Activated CD8-positive, alpha-beta T cell treated with anti-CD3 and anti-CD28 coated beads, Interleukin-2, amount 10 ng/mL, durations not matched to agents 7 days and 5 days (primary cell): ENCODE measurements around the gene YEATS2. TPM values are rescaled to one million over a fixed set of nuclear protein-coding genes. Genes with fewer than 3 reads are reported as not detected.
"Not testable (repeated sequence)": the region's sequence is repeated elsewhere in the genome, so short reads cannot be mapped to it uniquely, and the experiment has no call there.

Experiments used
- ATAC-seq: fragments of 150-1000 bp; cut with Tn5 transposase; one replicate; pipeline ENCODE4 v1.10.0; 2021; ENCODE audit warnings: moderate library complexity
- CTCF ChIA-PET: fragments of 350-600 bp; sonication (Branson Sonifier 250); formaldehyde crosslinking; loops from one replicate; lab custom pipeline; 2021; ENCODE audit warnings: antibody characterized with exemption; lab: Charles Lee
- POLR2A ChIA-PET: fragments of 350-600 bp; sonication (Branson Sonifier 250); formaldehyde crosslinking; loops from one replicate; lab custom pipeline; 2021; ENCODE audit warnings: antibody characterized with exemption; lab: Charles Lee
- DNase-seq: peaks from one replicate; pipeline ENCODE4 v3.0.0-alpha.2; 2020
- H3K27ac Mint-ChIP-seq: one replicate; pipeline ENCODE4 v1.8.0; 2021; ENCODE audit warnings: mild to moderate bottlenecking, mixed read lengths
- H3K27me3 Mint-ChIP-seq: one replicate; pipeline ENCODE4 v1.8.0; 2021; ENCODE audit warnings: low read depth, mixed read lengths
- H3K36me3 Mint-ChIP-seq: one replicate; pipeline ENCODE4 v1.8.0; 2021; ENCODE audit warnings: low read depth, mixed read lengths
- H3K4me1 Mint-ChIP-seq: one replicate; pipeline ENCODE4 v1.8.0; 2021; ENCODE audit warnings: low read depth, mixed read lengths
- H3K4me3 Mint-ChIP-seq: one replicate; pipeline ENCODE4 v1.8.0; 2021; ENCODE audit warnings: mild to moderate bottlenecking, mixed read lengths
- H3K9me3 Mint-ChIP-seq: one replicate; pipeline ENCODE4 v1.8.0; 2022; ENCODE audit warnings: mixed read lengths; ENCODE audit not compliant: insufficient read depth
- total RNA-seq, 2 experiments: library from RNA; stranded (reverse); gene quantifications; one replicate each; pipeline ENCODE4 v1.2.3, GENCODE V29; 2021

YEATS2 gene
- total RNA-seq, 2 experiments from 2014 or later = 49.3 to 52.6 TPM

GRCh38 chr3:183779896-183780465 is 82.4 kb downstream of the YEATS2 start:
- no peak for DNase-seq
- no peaks in the 10 kb centered on the region for H3K27me3 Mint-ChIP-seq
- ChIA-PET CTCF (interaction anchor here (1.9 to 3.0 kb wide), 3 partner anchors 13 to 105 kb away, joined by 4 to 14 read pairs (median 13); partner anchors contain the start of gene PARL), POLR2A (no interaction called here)
- no peak overlapping the region for H3K27ac Mint-ChIP-seq
- H3K4me1 Mint-ChIP-seq = no peaks in the 10 kb centered on the region
- no peaks in the 10 kb centered on the region for H3K9me3 Mint-ChIP-seq
- no peak overlapping the region for H3K4me3 Mint-ChIP-seq
- peaks cover 70% of the 10 kb centered on the region for H3K36me3 Mint-ChIP-seq
- ATAC-seq = no peak

GRCh38 chr3:183781246-183781645 is 83.6 kb downstream of the YEATS2 start:
- CTCF ChIA-PET = interaction anchor here (1.9 to 2.2 kb wide), 2 partner anchors 14 to 104 kb away, joined by 4 to 14 read pairs; partner anchors contain the start of gene PARL
- H3K27ac Mint-ChIP-seq = no peak overlapping the region
- peaks cover 68% of the 10 kb centered on the region for H3K36me3 Mint-ChIP-seq
- POLR2A ChIA-PET = no interaction called here
- H3K27me3 Mint-ChIP-seq = no peaks in the 10 kb centered on the region
- no peak for ATAC-seq
- H3K4me1 Mint-ChIP-seq = no peaks in the 10 kb centered on the region
- no peak overlapping the region for H3K4me3 Mint-ChIP-seq
- DNase-seq = no peak
- no peaks in the 10 kb centered on the region for H3K9me3 Mint-ChIP-seq

DNA sequence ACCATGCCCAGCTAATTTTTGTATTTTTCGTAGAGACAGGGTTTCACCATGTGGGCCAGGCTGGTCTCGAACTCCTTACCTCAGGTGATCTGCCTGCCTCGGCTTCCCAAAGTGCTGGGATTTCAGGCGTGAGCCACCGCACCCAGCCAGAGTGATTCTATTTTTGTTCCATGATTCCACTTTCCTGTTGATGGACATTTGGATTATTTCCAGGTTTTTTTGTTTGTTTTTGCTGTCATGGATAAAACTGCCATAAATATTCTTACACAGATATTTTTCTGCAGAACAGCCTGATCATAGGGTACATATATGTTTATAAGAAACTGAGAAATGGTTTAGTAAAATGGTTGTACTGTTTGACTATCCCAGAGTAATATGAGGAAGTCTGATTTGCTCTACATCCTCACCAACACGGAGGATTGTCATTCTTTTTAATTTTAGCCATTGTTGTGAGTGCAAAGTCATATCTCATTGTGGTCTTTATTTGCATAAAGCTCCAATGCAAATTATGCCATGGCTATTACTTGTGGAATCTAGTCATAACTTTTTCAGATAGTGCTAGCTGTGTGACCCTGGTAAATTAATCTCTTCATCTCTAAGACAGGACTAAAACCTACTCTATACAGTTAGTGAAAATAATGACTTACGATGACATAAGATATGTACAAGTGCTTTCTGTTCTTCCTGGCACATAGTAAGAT is 85.1 kb downstream of the YEATS2 start:
- no peak for DNase-seq
- Mint-ChIP-seq H3K36me3 (peaks cover 68% of the 10 kb centered on the region), H3K4me1 (no peaks in the 10 kb centered on the region), H3K27ac (no peak overlapping the region), H3K9me3 (no peaks in the 10 kb centered on the region), H3K4me3 (no peak overlapping the region), H3K27me3 (no peaks in the 10 kb centered on the region)
- POLR2A ChIA-PET = interaction anchor here (0.6 kb wide), 1 partner anchor 330 kb away, joined by 3 read pairs; no protein-coding TSS in a partner anchor
- ATAC-seq = no peak
- CTCF ChIA-PET = no interaction called here

DNA sequence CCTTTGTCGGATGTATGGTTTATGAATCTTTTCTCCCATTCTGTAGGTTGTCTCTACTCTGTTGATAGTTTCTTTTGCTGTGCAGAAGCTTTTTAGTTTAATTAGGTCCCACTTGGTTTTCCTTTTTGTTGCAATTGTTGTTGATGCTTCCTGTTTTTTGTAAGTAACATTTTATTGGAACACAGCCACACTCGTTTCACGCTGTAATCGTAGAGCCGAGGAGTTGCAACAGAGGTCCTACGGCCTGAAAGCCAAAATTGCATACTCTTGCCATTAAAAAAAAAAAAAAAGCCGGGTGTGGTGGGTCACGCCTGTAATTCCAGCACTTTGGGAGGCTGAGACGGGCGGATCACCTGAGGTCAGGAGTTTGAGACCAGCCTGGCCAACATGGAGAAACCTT is 86.9 kb downstream of the YEATS2 start:
- ATAC-seq, H3K27me3 Mint-ChIP-seq, CTCF ChIA-PET, DNase-seq, H3K4me1 Mint-ChIP-seq, POLR2A ChIA-PET, H3K27ac Mint-ChIP-seq, H3K9me3 Mint-ChIP-seq, H3K4me3 Mint-ChIP-seq: not testable (repeated sequence)
- peaks cover 66% of the 10 kb centered on the region for H3K36me3 Mint-ChIP-seq

DNA sequence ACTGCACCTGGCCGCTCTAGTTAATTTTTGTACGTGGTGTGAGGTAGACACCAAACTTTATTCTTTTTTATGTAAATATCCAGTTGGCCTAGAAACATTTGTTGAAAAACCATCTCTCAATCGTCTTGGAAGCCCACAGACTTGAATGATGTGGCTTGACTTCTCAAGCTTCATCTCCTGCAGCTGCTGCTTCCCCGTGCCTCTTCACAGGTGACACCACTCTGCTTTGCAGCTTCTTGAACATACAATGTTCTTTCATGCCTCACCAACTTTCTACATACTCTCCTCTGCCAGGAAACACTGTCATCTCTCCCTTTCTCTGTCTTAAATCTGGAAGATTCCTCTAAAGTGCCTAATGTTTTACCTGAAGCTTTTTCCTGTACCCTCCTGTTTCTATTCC is 92.2 kb downstream of the YEATS2 start:
- Mint-ChIP-seq H3K27me3 (no peaks in the 10 kb centered on the region), H3K27ac (peak overlapping the region; percentile 26), H3K9me3 (no peaks in the 10 kb centered on the region), H3K36me3 (peaks cover 58% of the 10 kb centered on the region), H3K4me3 (no peak overlapping the region), H3K4me1 (peaks cover 6% of the 10 kb centered on the region)
- DNase-seq = no peak
- POLR2A ChIA-PET = interaction anchor here (0.6 kb wide), 1 partner anchor 350 kb away, joined by 3 read pairs; no protein-coding TSS in a partner anchor
- ATAC-seq = no peak
- CTCF ChIA-PET = interaction anchor here (0.7 to 1.6 kb wide), 3 partner anchors 15 to 198 kb away, joined by 3 to 4 read pairs (median 3); no protein-coding TSS in a partner anchor

GRCh38 chr3:183790700-183791099 is 93.1 kb downstream of the YEATS2 start:
- Mint-ChIP-seq H3K9me3 (no peaks in the 10 kb centered on the region), H3K36me3 (peaks cover 57% of the 10 kb centered on the region), H3K4me3 (no peak overlapping the region), H3K27ac (no peak overlapping the region), H3K4me1 (peaks cover 6% of the 10 kb centered on the region), H3K27me3 (no peaks in the 10 kb centered on the region)
- POLR2A ChIA-PET = no interaction called here
- no peak for ATAC-seq
- DNase-seq = no peak
- CTCF ChIA-PET = interaction anchor here (1.2 kb wide), 1 partner anchor 23 kb away, joined by 3 read pairs; no protein-coding TSS in a partner anchor

DNA sequence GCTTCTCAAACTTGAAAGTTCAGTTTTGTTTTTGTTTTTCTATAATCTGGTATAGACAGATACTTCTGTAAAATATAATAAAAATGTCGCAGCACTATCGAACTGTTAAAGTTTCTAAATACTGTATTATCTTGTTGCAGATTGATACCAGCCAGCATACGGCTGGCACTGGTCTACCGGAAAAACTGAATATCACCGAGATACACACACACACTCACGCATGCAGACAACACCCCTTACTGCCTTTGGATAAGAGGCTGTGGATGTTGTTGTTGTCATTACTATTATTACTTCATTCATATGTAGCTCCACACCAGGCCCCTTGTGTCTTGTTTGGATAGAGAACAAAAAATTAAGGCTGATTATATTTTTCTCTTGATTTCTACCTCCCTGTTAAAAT is 95.4 kb downstream of the YEATS2 start:
- POLR2A ChIA-PET = no interaction called here
- H3K4me3 Mint-ChIP-seq = no peak overlapping the region
- H3K9me3 Mint-ChIP-seq = no peaks in the 10 kb centered on the region
- H3K4me1 Mint-ChIP-seq = peaks cover 6% of the 10 kb centered on the region
- H3K27me3 Mint-ChIP-seq = no peaks in the 10 kb centered on the region
- no peak for ATAC-seq
- CTCF ChIA-PET = interaction anchor here (0.6 to 1.5 kb wide), 2 partner anchors 91 kb away, joined by 3 read pairs; partner anchors contain the start of gene PARL
- peaks cover 51% of the 10 kb centered on the region for H3K36me3 Mint-ChIP-seq
- no peak overlapping the region for H3K27ac Mint-ChIP-seq
- no peak for DNase-seq

GRCh38 chr3:183794452-183794851 is 96.9 kb downstream of the YEATS2 start:
- CTCF ChIA-PET = interaction anchor here (0.7 to 2.8 kb wide), 2 partner anchors 27 to 90 kb away, joined by 3 to 7 read pairs; partner anchors contain the start of gene PARL
- Mint-ChIP-seq H3K27me3 (no peaks in the 10 kb centered on the region), H3K4me3 (no peak overlapping the region), H3K27ac (no peak overlapping the region), H3K36me3 (peaks cover 51% of the 10 kb centered on the region), H3K4me1 (peaks cover 2% of the 10 kb centered on the region), H3K9me3 (no peaks in the 10 kb centered on the region)
- ATAC-seq (no peak), DNase-seq (no peak)
- POLR2A ChIA-PET = no interaction called here

DNA sequence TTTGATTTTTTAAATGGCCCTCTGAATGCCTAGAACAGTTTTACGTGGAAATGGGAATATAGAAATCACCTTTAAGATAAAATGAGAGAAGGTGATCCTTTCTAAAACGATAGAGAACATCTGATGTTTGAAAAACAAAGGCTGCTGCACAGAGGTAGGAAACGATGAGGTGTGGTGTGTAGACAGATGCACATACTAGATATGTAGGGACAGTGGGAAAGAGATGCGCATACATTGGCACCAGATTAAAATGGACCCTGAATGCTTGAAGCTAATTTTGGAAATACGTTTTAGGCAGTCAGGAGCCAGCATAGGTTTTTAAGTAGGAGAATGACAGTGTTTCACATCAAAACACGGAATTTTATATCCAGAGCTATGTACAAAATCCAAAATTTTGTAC is 98.8 kb downstream of the YEATS2 start:
- no peaks in the 10 kb centered on the region for H3K27me3 Mint-ChIP-seq
- no peaks in the 10 kb centered on the region for H3K4me1 Mint-ChIP-seq
- POLR2A ChIA-PET = no interaction called here
- no peaks in the 10 kb centered on the region for H3K9me3 Mint-ChIP-seq
- H3K36me3 Mint-ChIP-seq = peaks cover 49% of the 10 kb centered on the region
- ATAC-seq (no peak), DNase-seq (no peak)
- no peak overlapping the region for H3K27ac Mint-ChIP-seq
- no peak overlapping the region for H3K4me3 Mint-ChIP-seq
- CTCF ChIA-PET = interaction anchor here (1.1 to 2.8 kb wide), 2 partner anchors 29 to 92 kb away, joined by 3 to 7 read pairs; no protein-coding TSS in a partner anchor

DNA sequence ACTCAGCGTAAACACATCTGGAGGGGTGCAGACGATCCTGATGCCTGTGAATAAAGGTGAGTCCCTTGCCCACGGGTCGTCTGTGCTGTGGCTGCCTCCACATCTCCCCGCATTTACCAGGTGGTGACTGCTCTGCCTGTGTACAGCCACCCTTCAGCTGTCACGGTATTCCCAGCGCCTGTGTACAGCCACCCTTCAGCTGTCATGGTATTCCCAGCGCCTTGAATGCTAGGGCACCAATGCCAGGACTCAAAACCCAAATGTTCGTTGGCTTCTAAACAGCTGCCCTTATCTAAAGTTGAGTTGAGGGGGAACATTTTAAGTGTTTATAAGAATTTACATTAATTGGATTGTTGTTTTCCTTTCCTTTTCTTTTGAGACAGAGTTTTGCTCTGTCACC is 100.4 kb downstream of the YEATS2 start:
- H3K36me3 Mint-ChIP-seq = peaks cover 52% of the 10 kb centered on the region

DNA sequence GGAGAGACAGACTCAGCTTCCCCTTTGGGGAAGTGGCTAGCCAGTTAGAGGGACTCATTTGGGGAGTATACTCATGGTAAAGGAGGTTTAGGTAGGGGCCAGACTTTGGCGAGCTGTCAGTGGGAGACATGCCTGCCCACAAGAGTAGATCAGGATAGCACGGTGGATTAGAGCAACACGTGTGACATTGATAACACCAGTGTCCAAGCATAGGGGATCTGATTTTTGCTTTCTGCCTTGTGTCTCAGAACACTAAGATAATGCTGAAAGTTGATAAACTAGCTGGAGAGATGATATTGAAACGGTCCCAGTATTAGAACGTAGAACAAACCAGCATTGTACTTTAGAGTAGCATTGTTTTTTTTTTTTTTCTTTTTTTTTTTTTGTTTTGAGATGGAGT is 101.9 kb downstream of the YEATS2 start:
- no peaks in the 10 kb centered on the region for H3K4me1 Mint-ChIP-seq
- H3K4me3 Mint-ChIP-seq = no peak overlapping the region
- no peak for ATAC-seq
- no peaks in the 10 kb centered on the region for H3K9me3 Mint-ChIP-seq
- POLR2A ChIA-PET = no interaction called here
- CTCF ChIA-PET = no interaction called here
- H3K36me3 Mint-ChIP-seq = peaks cover 55% of the 10 kb centered on the region
- no peak overlapping the region for H3K27ac Mint-ChIP-seq
- H3K27me3 Mint-ChIP-seq = no peaks in the 10 kb centered on the region
- DNase-seq = no peak

More for the DNA sequence above, 100.4 kb downstream of the YEATS2 start:
- Mint-ChIP-seq H3K27me3 (no peaks in the 10 kb centered on the region), H3K4me3 (no peak overlapping the region), H3K9me3 (no peaks in the 10 kb centered on the region), H3K4me1 (no peaks in the 10 kb centered on the region), H3K27ac (no peak overlapping the region)
- CTCF ChIA-PET = interaction anchor here (1.7 kb wide), 1 partner anchor 87 kb away, joined by 3 read pairs; the partner anchor contains the start of gene PARL
- ATAC-seq (no peak), DNase-seq (no peak)
- POLR2A ChIA-PET = no interaction called here
